SW480 (cell line): Measurements from ENCODE around the gene TENM4.
"Not testable (repeated sequence)": the region's sequence is repeated elsewhere in the genome, so short reads cannot be mapped to it uniquely, and the experiment has no call there.

Experiments
- DNase-seq: peaks from one replicate; pipeline ENCODE4 v3.0.0-alpha.2; 2016; ENCODE audit warnings: low spot score

TENM4 gene

DNA sequence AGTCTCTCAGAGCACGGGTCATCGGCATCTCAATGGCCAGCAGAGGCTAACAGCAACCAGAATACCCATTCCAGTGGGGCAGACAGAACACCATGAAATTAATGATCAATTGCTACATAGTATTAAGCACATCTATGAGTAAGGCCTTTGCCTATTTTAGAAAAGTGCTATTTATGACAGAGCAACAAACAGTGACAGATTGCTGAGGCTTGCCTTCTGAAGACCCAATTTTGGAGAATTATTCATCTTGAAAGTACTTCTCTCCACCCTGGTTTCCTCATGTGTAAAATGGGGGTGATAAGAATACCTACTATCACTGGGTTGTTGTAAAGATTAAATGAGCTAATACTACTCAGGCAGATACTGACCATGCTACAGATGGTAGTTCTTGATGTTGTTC, 232.7 kb downstream of the TENM4 start:
- DNase-seq, result no peak

DNA sequence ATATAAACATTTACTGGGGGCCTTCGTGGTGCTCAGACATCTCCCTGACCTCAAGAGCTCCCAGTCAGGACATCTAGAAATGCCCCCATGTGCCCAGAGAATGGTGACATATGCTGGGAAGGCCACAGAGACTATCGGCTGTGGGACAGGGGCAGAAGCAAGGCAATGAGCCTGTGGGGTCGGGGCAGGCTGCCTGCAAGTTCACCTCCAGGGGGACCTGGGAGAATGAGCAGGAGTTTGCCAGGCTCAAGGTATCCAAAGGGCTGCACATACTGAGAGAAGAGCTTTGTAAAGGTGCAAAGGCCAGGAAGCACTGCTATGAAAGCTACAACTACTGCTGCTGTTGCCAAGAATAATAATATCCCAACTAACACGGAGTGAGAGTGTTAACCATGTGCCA, 233.9 kb downstream of the TENM4 start:
- no peak for DNase-seq

GRCh38 chr11:79205786-79206185, 235.0 kb downstream of the TENM4 start:
- DNase-seq, result no peak

DNA sequence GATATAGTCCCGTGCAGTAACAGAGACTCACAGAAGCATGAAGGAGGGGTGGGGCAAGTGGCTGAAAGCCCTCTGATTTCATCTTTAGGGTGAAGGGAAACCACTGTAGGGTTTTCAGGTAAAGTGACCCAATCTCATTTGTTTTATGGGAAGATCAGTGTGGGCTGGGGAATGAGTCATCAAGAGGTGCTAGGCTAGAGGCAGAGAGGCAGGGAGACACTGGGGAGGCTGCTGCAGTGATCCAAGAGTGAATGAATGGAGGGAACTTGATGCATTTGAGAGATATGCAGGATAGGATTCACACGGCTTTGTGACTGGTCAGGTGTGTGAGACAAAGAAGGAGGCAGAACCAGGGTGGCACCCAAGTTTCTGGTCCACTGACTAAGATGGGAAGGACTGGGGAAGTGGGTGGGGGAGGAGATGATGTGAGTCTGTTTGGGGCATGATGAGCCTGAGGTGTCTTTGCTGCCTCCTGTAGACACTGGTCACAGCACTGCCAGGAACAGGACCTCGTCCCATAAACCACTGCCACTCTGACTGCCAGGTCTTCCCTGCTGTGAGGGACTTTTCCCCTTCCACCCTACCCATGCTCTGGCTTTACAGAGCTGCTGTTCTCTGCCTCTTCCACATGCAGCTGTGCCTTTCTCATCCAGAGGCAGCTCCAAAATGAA, 239.0 kb downstream of the TENM4 start:
- no peak for DNase-seq

DNA sequence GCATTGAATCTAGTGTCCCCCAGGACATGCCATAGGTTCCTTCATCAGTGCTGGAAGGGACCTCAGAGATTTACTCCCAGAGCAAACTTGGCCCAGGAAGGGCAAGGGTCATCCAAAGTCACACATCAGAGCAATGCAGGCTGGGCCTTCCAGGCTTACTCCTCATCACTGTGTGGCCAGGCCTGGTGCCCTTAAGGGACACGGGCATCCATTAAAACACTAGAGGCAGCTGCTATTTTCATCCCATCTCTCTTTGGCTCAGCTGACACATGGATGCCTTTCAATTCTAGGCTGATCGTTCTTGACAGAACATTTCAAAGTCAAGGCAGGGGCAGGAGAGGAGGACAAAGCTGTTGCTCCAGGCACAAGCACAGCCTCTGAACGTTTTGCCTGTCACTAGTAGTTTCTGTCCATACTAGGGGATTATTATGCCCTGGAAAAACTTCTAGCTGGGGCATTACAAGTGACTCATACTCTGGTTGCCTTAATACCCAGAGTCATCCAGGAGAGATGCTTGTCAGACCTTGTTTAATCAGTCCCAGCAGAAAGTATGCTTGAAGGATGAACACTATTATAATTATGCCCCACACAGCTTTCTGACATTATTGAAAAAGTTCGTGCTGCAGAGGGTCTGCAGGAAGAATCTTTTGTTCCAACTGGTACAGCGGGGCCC, 240.3 kb downstream of the TENM4 start:
- no peak for DNase-seq

DNA sequence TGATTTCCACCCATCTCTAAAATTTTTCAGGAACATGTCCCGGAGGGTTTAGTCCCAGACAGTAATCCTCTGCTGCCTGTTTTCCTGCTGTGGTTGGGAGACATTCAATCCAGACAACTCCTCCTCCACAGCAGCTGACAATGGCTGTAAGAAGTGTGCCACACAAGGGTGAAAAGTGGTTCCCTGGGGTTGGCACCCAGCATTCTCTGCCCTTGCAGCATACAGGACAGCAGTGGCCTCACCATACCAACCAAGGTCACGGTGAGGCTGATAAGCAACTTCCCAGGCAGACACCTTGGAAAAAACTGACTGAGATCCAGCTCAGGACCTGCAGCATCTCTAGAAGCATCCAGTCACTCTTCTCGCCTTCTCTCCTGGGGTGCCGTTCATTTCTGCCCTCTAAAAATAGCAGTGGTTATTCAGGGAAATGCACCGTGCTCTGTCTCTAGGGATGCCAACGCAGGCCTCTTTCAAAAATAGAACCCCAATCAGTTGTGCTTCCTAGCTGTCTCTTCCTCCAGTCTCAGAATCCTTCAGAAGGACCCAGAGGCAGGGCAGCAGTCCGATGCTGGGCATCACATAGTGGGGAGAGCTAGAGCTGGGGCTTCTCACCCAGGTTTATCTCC, 241.0 kb downstream of the TENM4 start:
- DNase-seq, result no peak

DNA sequence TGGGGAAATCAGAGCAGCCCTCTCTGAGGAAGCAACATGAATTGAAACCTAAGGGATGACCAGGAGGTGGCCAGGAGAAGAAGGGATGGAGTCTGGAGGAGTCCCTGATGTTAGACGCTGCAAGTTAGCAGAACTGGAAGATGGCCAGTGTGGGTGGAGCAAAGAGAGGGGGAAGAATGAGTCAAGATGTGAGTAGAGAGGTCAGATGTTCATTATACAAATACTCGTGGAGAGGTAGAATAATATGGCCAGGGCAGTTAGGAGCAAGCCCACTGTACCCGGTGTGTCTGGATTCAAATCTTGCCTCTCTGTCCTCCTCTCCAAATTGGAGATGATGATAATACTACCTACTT, 242.0 kb downstream of the TENM4 start:
- no peak for DNase-seq

GRCh38 chr11:79198203-79198897, 242.5 kb downstream of the TENM4 start:
- no peak for DNase-seq

- no peak for DNase-seq
Observed at GRCh38 chr11:79196950-79197349, 243.9 kb downstream of the TENM4 start.

- no peak for DNase-seq
Observed at GRCh38 chr11:79195209-79195608, 245.6 kb downstream of the TENM4 start.

GRCh38 chr11:79193663-79194310, 247.0 kb downstream of the TENM4 start:
- no peak for DNase-seq

GRCh38 chr11:79192836-79193235, 248.0 kb downstream of the TENM4 start:
- DNase-seq, result no peak

DNA sequence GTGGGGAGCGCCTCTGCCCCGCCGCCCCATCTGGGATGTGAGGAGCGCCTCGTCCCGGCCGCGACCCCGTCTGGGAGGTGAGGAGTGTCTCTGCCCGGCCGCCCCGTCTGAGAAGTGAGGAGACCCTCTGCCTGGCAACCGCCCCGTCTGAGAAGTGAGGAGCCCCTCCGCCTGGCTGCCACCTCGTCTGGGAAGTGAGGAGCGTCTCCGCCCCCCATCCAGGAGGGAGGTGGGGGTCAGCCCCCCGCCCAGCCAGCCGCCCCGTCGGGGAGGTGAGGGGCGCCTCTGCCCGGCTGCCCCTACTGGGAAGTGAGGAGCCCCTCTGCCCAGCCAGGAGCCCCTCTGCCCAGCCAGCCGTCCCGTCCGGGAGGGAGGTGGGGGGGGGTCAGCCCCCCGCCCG, 249.1 kb downstream of the TENM4 start:
- DNase-seq, result not testable (repeated sequence)

GRCh38 chr11:79190553-79190952, 250.3 kb downstream of the TENM4 start:
- not testable (repeated sequence) for DNase-seq

DNA sequence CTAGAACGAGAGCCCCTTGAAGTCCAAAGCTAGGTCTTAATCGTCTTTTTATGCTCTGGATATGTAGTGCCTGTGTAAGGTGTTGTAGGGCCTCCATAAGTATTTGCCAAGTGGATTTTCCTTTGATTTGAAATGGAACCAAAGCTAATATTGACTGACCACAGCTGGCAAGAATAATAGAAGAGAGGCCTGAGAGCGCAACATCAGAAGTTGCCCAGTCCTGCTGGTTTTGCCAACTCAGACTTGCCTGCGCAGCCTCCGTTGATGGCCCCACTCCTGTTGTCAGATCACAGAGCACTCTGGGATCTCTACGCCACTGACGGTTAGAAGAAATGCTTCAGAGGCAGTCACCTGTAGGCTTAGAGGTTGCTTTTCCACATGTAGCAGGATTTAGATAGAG, 251.2 kb downstream of the TENM4 start:
- DNase-seq, result no peak

DNA sequence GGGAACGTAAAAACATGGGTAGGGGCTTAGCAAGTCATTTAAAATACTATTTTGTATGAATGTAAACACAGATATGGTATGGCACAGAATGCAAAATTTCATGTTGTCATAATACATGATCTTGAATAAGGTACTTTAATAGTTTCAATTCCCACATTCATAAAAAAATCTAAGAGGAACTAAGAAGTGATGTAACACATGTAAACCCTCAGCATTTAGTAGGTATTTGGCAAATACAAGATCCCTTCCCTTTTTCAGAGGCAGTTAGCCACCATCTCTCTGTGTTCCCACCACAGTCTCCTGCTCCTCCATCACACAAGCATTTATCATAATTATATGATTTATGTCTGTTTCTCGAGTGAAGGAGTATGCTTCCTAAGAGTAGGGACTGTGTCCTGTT, 251.8 kb downstream of the TENM4 start:
- DNase-seq, result no peak

DNA sequence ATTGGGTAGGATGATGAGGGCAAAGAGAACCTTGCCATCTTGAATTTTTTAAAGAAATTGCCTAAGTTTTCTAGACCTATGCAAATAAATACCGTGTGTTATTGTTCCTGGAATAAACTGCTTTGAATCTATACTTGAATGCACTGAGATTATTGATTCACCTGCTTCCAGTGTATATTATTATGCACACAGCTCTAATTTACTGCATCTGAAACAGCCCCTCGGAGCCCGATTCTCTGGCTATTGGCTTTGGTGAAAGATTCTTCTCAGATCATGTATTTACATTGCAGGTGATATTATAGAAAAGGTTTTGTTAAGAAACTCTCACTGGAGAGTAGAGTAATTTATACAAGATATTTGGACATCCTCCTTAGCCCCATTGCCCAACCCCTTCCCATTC, 254.2 kb downstream of the TENM4 start:
- DNase-seq, result no peak

GRCh38 chr11:79185351-79185750, 255.5 kb downstream of the TENM4 start:
- DNase-seq, result no peak

DNA sequence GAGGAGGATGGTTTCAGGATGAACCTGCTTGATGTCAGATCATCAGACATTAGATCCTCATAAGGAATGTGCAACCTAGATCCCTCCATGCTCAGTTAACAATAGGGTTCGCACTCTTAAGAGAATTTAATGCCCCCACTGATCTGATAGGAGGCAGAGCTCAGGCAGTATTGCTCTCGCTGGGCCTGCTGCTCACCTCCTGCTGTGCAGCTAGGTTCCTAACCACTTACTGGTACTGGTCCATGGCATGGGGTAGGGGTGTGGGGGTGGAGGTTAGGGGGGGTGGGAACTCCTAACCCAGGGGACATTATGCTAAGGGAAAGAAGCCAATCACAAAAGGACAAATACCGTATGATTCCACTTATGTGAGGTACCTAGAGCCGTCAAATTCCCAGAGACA, 256.5 kb downstream of the TENM4 start:
- no peak for DNase-seq

- no peak for DNase-seq
Observed at GRCh38 chr11:79182794-79183193, 258.0 kb downstream of the TENM4 start.

GRCh38 chr11:79179087-79179486, 261.7 kb downstream of the TENM4 start:
- DNase-seq, result no peak
